GM12891 (cell line): ENCODE data around the gene UNC93B1.
"Not testable (repeated sequence)": the region's sequence is repeated elsewhere in the genome, so short reads cannot be mapped to it uniquely, and the experiment has no call there.

Source experiments
- POLR2A ChIP-seq: IDR thresholded peaks from 2 replicates; pipeline ENCODE4 v1.6.1; 2011; ENCODE audit warnings: low read depth, low read length, control low read depth
- POLR2AphosphoS5 ChIP-seq: IDR thresholded peaks from 2 replicates; pipeline ENCODE4 v1.6.1; 2011; ENCODE audit warnings: low read depth, low read length, control low read depth

GRCh38 chr11:67943406-67943805, 60.5 kb downstream of the UNC93B1 start:
- TF ChIP-seq POLR2A, POLR2AphosphoS5: not testable (repeated sequence)
